LNCAP (cell line): ENCODE data around the gene TOMT.

Source experiments
- TF ChIP-seq, protein P1 (sequence below): fragments of 450-650 bp; IDR thresholded peaks from 2 replicates; pipeline ENCODE4 v1.5.1; 2017; ENCODE audit warnings: mild to moderate bottlenecking

Gene TOMT

DNA sequence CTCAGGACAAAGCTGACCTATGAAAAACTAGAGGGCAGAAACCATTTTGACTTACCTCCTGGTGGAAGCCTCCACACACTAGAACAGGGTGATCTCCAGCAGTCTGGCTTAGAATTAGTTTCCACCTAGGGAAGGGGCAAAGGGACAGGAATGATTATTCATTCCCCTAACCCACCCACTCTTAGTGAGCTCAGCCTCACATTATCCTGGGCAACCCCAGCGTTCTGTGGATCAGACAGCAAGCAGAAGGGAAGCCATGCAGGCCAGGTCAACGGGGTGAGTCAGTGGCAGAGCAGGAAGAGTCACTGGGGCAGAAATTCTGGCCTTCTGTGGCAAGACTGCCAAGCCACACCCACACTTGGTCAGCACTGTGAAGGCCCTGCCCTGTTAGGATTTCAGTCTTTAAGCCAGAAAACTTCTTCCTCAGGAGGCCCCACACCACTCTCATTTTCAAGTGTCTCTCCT lies 35.9 kb upstream of the TOMT start:
- TF ChIP-seq, protein P1, sequence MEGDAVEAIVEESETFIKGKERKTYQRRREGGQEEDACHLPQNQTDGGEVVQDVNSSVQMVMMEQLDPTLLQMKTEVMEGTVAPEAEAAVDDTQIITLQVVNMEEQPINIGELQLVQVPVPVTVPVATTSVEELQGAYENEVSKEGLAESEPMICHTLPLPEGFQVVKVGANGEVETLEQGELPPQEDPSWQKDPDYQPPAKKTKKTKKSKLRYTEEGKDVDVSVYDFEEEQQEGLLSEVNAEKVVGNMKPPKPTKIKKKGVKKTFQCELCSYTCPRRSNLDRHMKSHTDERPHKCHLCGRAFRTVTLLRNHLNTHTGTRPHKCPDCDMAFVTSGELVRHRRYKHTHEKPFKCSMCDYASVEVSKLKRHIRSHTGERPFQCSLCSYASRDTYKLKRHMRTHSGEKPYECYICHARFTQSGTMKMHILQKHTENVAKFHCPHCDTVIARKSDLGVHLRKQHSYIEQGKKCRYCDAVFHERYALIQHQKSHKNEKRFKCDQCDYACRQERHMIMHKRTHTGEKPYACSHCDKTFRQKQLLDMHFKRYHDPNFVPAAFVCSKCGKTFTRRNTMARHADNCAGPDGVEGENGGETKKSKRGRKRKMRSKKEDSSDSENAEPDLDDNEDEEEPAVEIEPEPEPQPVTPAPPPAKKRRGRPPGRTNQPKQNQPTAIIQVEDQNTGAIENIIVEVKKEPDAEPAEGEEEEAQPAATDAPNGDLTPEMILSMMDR = no peak

DNA sequence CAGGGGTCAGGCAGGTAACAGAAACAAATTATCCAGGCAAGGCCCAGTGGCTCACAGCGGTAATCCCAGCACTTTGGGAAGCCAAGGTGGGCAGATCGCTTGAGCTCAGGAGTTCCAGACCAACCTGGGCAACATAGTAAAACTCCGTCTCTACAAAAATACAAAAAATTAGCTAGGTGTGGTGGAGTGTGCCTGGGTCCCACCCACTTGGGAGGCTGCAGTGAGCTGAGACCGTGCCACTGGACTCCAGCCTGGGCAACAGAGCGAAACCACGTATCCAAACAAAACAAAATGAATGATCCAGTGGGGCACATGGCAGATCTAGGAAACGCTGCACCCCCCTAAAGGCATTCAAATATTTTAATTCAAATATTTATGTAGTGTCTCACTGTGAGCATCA lies 35.2 kb upstream of the TOMT start:
- TF ChIP-seq, protein P1 = no peak

DNA sequence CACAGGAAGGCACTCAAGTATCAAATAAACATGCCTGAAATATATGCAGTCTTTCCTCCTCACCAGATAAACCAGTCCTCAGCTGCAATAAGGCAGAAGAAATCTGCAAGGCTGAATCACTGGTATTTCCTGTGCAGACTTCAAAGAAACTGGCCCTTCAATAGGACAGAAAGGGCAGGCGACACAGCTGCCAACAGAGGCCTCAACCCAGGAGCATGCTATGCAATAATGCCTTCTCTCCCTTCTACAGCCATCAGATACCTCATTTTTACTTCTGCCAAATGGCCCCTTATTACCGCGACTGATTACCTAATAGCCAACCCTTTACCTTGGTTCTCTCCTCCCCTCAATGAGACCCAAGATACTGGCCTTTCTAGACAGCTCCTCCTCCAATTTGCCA lies 33.4 kb upstream of the TOMT start:
- TF ChIP-seq, protein P1 = no peak

DNA sequence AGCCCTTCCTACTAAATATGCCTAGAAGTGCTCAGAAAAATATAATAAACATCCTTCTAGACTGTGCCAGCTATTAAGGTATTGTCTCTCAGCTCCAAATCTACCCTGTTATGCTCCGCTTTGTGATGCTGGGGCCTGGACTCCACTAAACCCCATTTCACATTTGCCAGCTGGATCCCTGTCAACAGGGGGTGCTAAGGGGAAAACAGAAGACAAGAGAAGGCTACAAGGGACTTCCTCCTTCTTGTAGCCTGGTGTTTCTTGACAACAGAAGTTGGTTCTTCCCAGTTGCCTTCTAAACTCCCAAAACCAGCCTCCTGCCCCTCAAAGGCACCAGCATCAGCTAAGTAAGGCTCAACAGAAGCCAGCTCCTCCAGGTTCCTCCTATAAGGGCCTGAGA lies 30.6 kb upstream of the TOMT start:
- TF ChIP-seq, protein P1 = no peak

DNA sequence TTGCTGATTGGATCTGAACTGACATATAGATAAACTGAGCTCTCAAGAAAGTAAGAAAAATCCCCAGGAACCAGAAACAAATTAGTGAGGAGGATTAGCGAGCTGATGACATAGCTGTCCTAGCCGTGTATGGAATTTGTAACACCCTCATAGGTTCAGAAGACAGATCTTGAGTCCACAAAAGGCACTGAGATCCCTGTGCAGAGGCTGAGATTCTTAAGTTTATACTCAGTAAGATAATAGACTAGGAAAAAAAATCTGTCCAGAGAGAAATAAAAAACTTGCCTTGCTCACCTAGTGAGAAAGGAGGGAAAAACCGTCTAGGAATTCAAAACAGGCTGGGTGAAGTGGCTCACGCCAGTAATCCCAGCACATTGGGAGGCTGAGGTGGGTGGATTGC lies 30.0 kb upstream of the TOMT start:
- TF ChIP-seq, protein P1 = no peak

DNA sequence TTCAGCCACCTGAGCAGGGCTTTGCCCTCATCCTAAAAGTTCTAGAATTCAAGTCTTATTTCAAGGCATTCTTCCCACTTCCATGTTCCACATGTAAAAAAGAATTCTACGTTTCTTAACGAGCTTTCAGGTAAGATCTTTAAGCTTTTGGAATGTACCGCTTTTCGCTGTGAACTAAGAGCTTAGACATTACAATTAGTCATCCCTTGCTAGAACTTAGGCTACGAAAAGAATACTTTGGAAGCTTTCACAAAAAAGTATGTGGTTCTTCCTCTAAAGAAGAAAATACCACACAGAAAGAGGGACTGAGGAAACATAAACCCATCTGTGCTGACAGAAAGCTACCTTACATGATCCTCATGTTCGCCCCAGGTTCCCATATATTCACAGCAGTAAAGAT lies 27.2 kb upstream of the TOMT start:
- TF ChIP-seq, protein P1 = no peak

DNA sequence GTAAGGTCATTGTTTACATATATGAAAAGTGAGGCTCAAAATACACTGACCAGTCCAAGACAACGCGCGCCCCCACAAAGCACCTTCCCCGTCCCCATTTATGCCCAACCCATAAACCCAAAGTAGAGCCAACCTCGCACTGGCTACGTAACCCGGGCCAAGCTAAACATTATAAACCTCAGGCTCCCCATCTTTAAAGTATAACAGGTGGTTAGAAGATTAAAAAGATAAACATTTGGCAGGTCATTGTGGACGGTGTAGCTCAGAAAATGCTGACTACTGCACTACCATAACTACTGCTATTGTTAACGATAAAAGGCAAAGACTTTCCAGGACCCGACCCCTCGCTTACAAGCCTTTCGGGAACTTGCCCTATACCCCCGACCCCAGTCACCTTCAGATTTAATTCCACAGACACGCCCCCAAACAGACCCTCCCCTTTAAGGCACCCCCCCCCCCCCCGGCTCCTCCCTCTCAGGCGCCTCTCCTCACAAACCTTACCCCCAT lies 25.9 kb upstream of the TOMT start:
- TF ChIP-seq, protein P1 = no peak
